ENCODE measurements around the gene KLHL12.
A peak's percentile ranks its signal among the peaks of the same experiment; 100 is the strongest.
"Not testable (repeated sequence)": the region's sequence is repeated elsewhere in the genome, so short reads cannot be mapped to it uniquely, and the experiment has no call there.

The KLHL12 gene

GRCh38 chr1:202915146-202915545, 11.9 kb downstream of the KLHL12 start:
- Histone ChIP-seq H3K27ac (ENCODE audit: low read length) (no peak overlapping the region), H3K4me1 (ENCODE audit: control insufficient read depth in 1 of 2, insufficient read depth in 2 of 2, low read length in 2 of 2) (no peaks in the 10 kb centered on the region), H3K4me3 (ENCODE audit: low read depth in 1 of 2, low read length in 2 of 2) (no peak overlapping the region), H3K9me3 (ENCODE audit: control insufficient read depth in 1 of 2, low read length in 2 of 2) (no peaks in the 10 kb centered on the region), H3K27me3 (ENCODE audit: low read depth, low read length) (no peaks in the 10 kb centered on the region), H3K36me3 (ENCODE audit: control insufficient read depth in 1 of 2, insufficient read depth in 2 of 2, low read length in 2 of 2) (peaks cover 61 to 89% of the 10 kb centered on the region in 2 donors)

GRCh38 chr1:202912476-202912875, 14.6 kb downstream of the KLHL12 start:
- not testable (repeated sequence) for H3K27ac ChIP-seq (ENCODE audit: low read length); H3K9me3 ChIP-seq (ENCODE audit: control insufficient read depth in 1 of 2, low read length in 2 of 2); H3K27me3 ChIP-seq (ENCODE audit: low read depth, low read length); H3K4me3 ChIP-seq (ENCODE audit: low read depth in 1 of 2, low read length in 2 of 2); H3K4me1 ChIP-seq (ENCODE audit: control insufficient read depth in 1 of 2, insufficient read depth in 2 of 2, low read length in 2 of 2)
- peaks cover 62 to 95% of the 10 kb centered on the region in 2 donors for H3K36me3 ChIP-seq (ENCODE audit: control insufficient read depth in 1 of 2, insufficient read depth in 2 of 2, low read length in 2 of 2)

GRCh38 chr1:202909494-202909893, 17.5 kb downstream of the KLHL12 start:
- H3K27ac ChIP-seq (ENCODE audit: low read length), result no peak overlapping the region
- H3K27me3 ChIP-seq (ENCODE audit: low read depth, low read length), result no peaks in the 10 kb centered on the region
- no peaks in the 10 kb centered on the region for H3K9me3 ChIP-seq (ENCODE audit: control insufficient read depth in 1 of 2, low read length in 2 of 2)
- no peaks in the 10 kb centered on the region for H3K4me1 ChIP-seq (ENCODE audit: control insufficient read depth in 1 of 2, insufficient read depth in 2 of 2, low read length in 2 of 2)
- no peak overlapping the region for H3K4me3 ChIP-seq (ENCODE audit: low read depth in 1 of 2, low read length in 2 of 2)
- H3K36me3 ChIP-seq (ENCODE audit: control insufficient read depth in 1 of 2, insufficient read depth in 2 of 2, low read length in 2 of 2), result peaks cover 59 to 66% of the 10 kb centered on the region in 2 donors

GRCh38 chr1:202908998-202909397, 18.0 kb downstream of the KLHL12 start:
- Histone ChIP-seq H3K4me1 (ENCODE audit: control insufficient read depth in 1 of 2, insufficient read depth in 2 of 2, low read length in 2 of 2) (no peaks in the 10 kb centered on the region), H3K9me3 (ENCODE audit: control insufficient read depth in 1 of 2, low read length in 2 of 2) (no peaks in the 10 kb centered on the region), H3K27ac (ENCODE audit: low read length) (no peak overlapping the region), H3K27me3 (ENCODE audit: low read depth, low read length) (no peaks in the 10 kb centered on the region), H3K4me3 (ENCODE audit: low read depth in 1 of 2, low read length in 2 of 2) (no peak overlapping the region), H3K36me3 (ENCODE audit: control insufficient read depth in 1 of 2, insufficient read depth in 2 of 2, low read length in 2 of 2) (peaks cover 58 to 61% of the 10 kb centered on the region in 2 donors)

- Histone ChIP-seq H3K9me3 (ENCODE audit: control insufficient read depth in 1 of 2, low read length in 2 of 2) (no peaks in the 10 kb centered on the region), H3K36me3 (ENCODE audit: control insufficient read depth in 1 of 2, insufficient read depth in 2 of 2, low read length in 2 of 2) (peaks cover 39 to 42% of the 10 kb centered on the region in 2 donors), H3K27ac (ENCODE audit: low read length) (no peak overlapping the region), H3K4me3 (ENCODE audit: low read depth in 1 of 2, low read length in 2 of 2) (no peak overlapping the region), H3K4me1 (ENCODE audit: control insufficient read depth in 1 of 2, insufficient read depth in 2 of 2, low read length in 2 of 2) (no peaks in the 10 kb centered on the region), H3K27me3 (ENCODE audit: low read depth, low read length) (no peaks in the 10 kb centered on the region)
Observed at GRCh38 chr1:202905331-202905730, 21.7 kb downstream of the KLHL12 start.

GRCh38 chr1:202903808-202904207, 23.2 kb downstream of the KLHL12 start:
- peaks cover 30 to 32% of the 10 kb centered on the region in 2 donors for H3K36me3 ChIP-seq (ENCODE audit: control insufficient read depth in 1 of 2, insufficient read depth in 2 of 2, low read length in 2 of 2)
- not testable (repeated sequence) for H3K4me1 ChIP-seq (ENCODE audit: control insufficient read depth in 1 of 2, insufficient read depth in 2 of 2, low read length in 2 of 2); H3K9me3 ChIP-seq (ENCODE audit: control insufficient read depth in 1 of 2, low read length in 2 of 2); H3K4me3 ChIP-seq (ENCODE audit: low read depth in 1 of 2, low read length in 2 of 2); H3K27me3 ChIP-seq (ENCODE audit: low read depth, low read length); H3K27ac ChIP-seq (ENCODE audit: low read length)

- Histone ChIP-seq H3K27ac (ENCODE audit: low read length) (no peak overlapping the region), H3K4me1 (ENCODE audit: control insufficient read depth in 1 of 2, insufficient read depth in 2 of 2, low read length in 2 of 2) (no peaks in the 10 kb centered on the region), H3K9me3 (ENCODE audit: control insufficient read depth in 1 of 2, low read length in 2 of 2) (no peaks in the 10 kb centered on the region), H3K4me3 (ENCODE audit: low read depth in 1 of 2, low read length in 2 of 2) (no peak overlapping the region), H3K36me3 (ENCODE audit: control insufficient read depth in 1 of 2, insufficient read depth in 2 of 2, low read length in 2 of 2) (peaks cover 27 to 28% of the 10 kb centered on the region in 2 donors), H3K27me3 (ENCODE audit: low read depth, low read length) (no peaks in the 10 kb centered on the region)
Observed at GRCh38 chr1:202901555-202901954, 25.5 kb downstream of the KLHL12 start.

- Histone ChIP-seq H3K27me3 (ENCODE audit: low read depth, low read length) (no peaks in the 10 kb centered on the region), H3K4me3 (ENCODE audit: low read depth in 1 of 2, low read length in 2 of 2) (no peak overlapping the region), H3K27ac (ENCODE audit: low read length) (no peak overlapping the region), H3K36me3 (ENCODE audit: control insufficient read depth in 1 of 2, insufficient read depth in 2 of 2, low read length in 2 of 2) (peaks cover 52 to 62% of the 10 kb centered on the region in 2 donors), H3K4me1 (ENCODE audit: control insufficient read depth in 1 of 2, insufficient read depth in 2 of 2, low read length in 2 of 2) (peaks cover 4 to 7% of the 10 kb centered on the region in 2 donors), H3K9me3 (ENCODE audit: control insufficient read depth in 1 of 2, low read length in 2 of 2) (no peaks in the 10 kb centered on the region)
Observed at GRCh38 chr1:202892501-202892900, 34.5 kb downstream of the KLHL12 start.

GRCh38 chr1:202890392-202890791, 36.6 kb downstream of the KLHL12 start:
- Histone ChIP-seq H3K4me1 (ENCODE audit: control insufficient read depth in 1 of 2, insufficient read depth in 2 of 2, low read length in 2 of 2) (peaks cover 4 to 9% of the 10 kb centered on the region in 2 donors), H3K27ac (ENCODE audit: low read length) (no peak overlapping the region), H3K9me3 (ENCODE audit: control insufficient read depth in 1 of 2, low read length in 2 of 2) (no peaks in the 10 kb centered on the region), H3K4me3 (ENCODE audit: low read depth in 1 of 2, low read length in 2 of 2) (no peak overlapping the region), H3K36me3 (ENCODE audit: control insufficient read depth in 1 of 2, insufficient read depth in 2 of 2, low read length in 2 of 2) (peaks cover 37 to 46% of the 10 kb centered on the region in 2 donors), H3K27me3 (ENCODE audit: low read depth, low read length) (no peaks in the 10 kb centered on the region)

GRCh38 chr1:202888531-202889360, 38.3 kb downstream of the KLHL12 start, which contains the start of gene RABIF:
Gene RABIF (minus strand): TSS chr1:202889149. CDS start chr1:202889098, 51 bp downstream.
- Histone ChIP-seq H3K9me3 (ENCODE audit: control insufficient read depth in 1 of 2, low read length in 2 of 2) (no peaks in the 10 kb centered on the region), H3K36me3 (ENCODE audit: control insufficient read depth in 1 of 2, insufficient read depth in 2 of 2, low read length in 2 of 2) (peaks cover 23 to 29% of the 10 kb centered on the region in 2 donors), H3K4me1 (ENCODE audit: control insufficient read depth in 1 of 2, insufficient read depth in 2 of 2, low read length in 2 of 2) (peaks cover 4 to 9% of the 10 kb centered on the region in 2 donors), H3K4me3 (ENCODE audit: low read depth in 1 of 2, low read length in 2 of 2) (peak within 1 kb of the TSS; percentile 59 to 89), H3K27me3 (ENCODE audit: low read depth, low read length) (no peaks in the 10 kb centered on the region), H3K27ac (ENCODE audit: low read length) (peak within 1 kb of the TSS; percentile 11)

- H3K4me3 ChIP-seq (ENCODE audit: low read depth in 1 of 2, low read length in 2 of 2), result peak overlapping the region; percentile 59 to 89
- H3K9me3 ChIP-seq (ENCODE audit: control insufficient read depth in 1 of 2, low read length in 2 of 2), result no peaks in the 10 kb centered on the region
- peak overlapping the region; percentile 11 for H3K27ac ChIP-seq (ENCODE audit: low read length)
- peaks cover 4 to 9% of the 10 kb centered on the region in 2 donors for H3K4me1 ChIP-seq (ENCODE audit: control insufficient read depth in 1 of 2, insufficient read depth in 2 of 2, low read length in 2 of 2)
- peaks cover 19 to 23% of the 10 kb centered on the region in 2 donors for H3K36me3 ChIP-seq (ENCODE audit: control insufficient read depth in 1 of 2, insufficient read depth in 2 of 2, low read length in 2 of 2)
- no peaks in the 10 kb centered on the region for H3K27me3 ChIP-seq (ENCODE audit: low read depth, low read length)
Observed at GRCh38 chr1:202888221-202888530, 38.9 kb downstream of the KLHL12 start.

Measured in muscle layer of duodenum (tissue), 2 donors.